Measurements from ENCODE around the gene ZNF606. TPM values are rescaled to one million over a fixed set of nuclear protein-coding genes. Genes with fewer than 3 reads are reported as not detected.

Gene ZNF606
- polyA plus RNA-seq, 6 donors from 2014 or later, result 6.1 to 16.0 (median 9.3) TPM

DNA sequence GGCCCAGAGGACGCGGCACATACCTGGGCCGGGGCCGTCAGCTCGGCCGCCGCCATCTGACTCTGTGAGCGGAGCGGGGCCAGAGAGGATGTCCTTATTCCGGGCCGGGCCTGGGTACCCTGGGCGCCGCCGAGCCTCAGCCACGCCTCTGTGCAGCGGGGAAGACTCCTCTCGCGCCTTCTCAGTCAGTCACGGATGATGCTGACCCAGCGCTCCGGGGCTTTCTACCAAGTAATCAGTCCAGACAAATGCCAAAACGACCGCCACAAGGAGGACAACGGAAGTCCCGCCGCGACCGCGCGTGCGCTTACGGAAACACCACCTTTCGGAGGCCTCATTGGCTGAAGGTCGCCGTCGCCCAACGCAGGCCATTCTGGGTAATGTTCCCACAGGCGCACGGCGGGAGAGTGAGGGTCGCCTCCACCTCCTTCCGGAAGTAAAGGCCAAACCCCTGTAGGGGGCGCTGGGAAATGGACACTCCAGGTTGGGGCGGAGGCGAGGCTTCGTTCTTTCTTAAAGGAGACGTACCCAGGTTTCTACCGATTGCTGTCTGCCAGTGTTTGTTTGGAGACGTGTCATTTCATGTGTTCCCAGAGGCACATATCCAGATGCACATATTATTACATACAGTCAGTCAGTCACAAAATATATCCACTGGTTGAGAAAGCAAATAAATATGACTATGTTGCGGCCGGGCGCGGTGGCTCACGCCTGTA is 55.0 kb downstream of the ZNF606 start, which contains the start of gene ZNF256:
ZNF256 (minus strand) TSS at position 288 of the 716 bp plus-strand sequence; CDS start at position 56, 232 bp downstream.
- peak; percentile 94 to 96 for ATAC-seq (ENCODE audit: low read depth in 2 of 2)
- Mint-ChIP-seq H3K9me3 (peaks cover 3 to 38% (median 15%) of the 10 kb centered on the region in 7 donors), H3K27me3 (peaks cover 0 to 7% (median 6%) of the 10 kb centered on the region in 3 donors), H3K27ac (peak within 1 kb of the TSS; percentile 89 to 98 (median 95)), H3K4me3 (peak within 1 kb of the TSS; percentile 85 to 99 (median 98)), H3K36me3 (peaks cover 12 to 20% of the 10 kb centered on the region in 2 donors), H3K4me1 (peaks cover 27 to 46% (median 44%) of the 10 kb centered on the region in 3 donors)
- peak; percentile 94 for DNase-seq

DNA sequence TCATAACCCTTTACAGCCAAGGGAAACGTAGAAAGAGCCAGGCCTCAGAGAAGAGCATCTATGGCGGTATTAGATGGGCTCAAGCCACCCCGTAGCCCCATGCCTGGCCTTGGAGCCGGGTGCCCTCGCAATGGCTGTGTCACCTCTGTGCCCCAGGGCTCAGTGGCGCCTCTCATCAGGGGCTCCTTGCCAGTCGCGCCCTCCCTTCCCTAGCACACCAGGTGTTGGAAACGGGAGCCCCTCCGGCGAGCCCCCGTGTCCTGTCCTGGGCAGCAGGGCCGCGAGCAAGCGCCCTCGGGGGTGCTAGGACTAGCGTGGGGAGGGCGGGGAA is 55.6 kb downstream of the ZNF606 start:
- H3K9me3 Mint-ChIP-seq, result peaks cover 3 to 43% (median 20%) of the 10 kb centered on the region in 7 donors
- peaks cover 0 to 7% (median 6%) of the 10 kb centered on the region in 3 donors for H3K27me3 Mint-ChIP-seq
- H3K27ac Mint-ChIP-seq, result peak overlapping the region in 5 of 6 donors; percentile 44 to 96 (median 86)
- H3K4me3 Mint-ChIP-seq, result peak overlapping the region; percentile 85 to 99 (median 98)
- H3K4me1 Mint-ChIP-seq, result peaks cover 27 to 51% (median 44%) of the 10 kb centered on the region in 3 donors
- ATAC-seq (ENCODE audit: low read depth in 2 of 2) (peak; percentile 1 to 4), DNase-seq (no peak)
- peaks cover 18 to 26% of the 10 kb centered on the region in 2 donors for H3K36me3 Mint-ChIP-seq

DNA sequence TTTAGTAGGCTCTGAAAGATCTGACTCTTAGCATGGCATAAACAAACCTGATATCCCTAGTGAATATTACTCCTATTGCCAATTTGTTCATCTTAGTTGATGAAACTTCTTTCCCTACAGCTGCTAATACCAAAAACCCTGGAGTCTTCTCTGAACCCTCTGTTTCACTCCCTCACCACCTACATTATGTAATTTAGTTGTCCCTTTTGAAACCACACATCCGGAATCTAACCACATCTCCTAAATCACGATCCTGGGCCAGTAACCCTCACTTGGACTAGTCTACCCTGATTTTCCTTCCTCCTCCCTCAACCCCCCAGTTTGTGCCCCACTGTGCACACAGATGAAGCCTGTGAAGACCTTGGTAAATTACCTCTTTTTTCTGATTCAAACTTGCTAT is 56.3 kb downstream of the ZNF606 start:
- no peak for DNase-seq
- peaks cover 27 to 51% (median 44%) of the 10 kb centered on the region in 3 donors for H3K4me1 Mint-ChIP-seq
- ATAC-seq (ENCODE audit: low read depth in 2 of 2), result no peak
- H3K27ac Mint-ChIP-seq, result peak overlapping the region in 4 of 6 donors; percentile 73 to 93 (median 89)
- H3K27me3 Mint-ChIP-seq, result peaks cover 0 to 6% (median 5%) of the 10 kb centered on the region in 3 donors
- H3K9me3 Mint-ChIP-seq, result peaks cover 5 to 49% (median 24%) of the 10 kb centered on the region in 7 donors
- H3K4me3 Mint-ChIP-seq, result peak overlapping the region; percentile 85 to 99 (median 98)
- H3K36me3 Mint-ChIP-seq, result peaks cover 25 to 33% of the 10 kb centered on the region in 2 donors

DNA sequence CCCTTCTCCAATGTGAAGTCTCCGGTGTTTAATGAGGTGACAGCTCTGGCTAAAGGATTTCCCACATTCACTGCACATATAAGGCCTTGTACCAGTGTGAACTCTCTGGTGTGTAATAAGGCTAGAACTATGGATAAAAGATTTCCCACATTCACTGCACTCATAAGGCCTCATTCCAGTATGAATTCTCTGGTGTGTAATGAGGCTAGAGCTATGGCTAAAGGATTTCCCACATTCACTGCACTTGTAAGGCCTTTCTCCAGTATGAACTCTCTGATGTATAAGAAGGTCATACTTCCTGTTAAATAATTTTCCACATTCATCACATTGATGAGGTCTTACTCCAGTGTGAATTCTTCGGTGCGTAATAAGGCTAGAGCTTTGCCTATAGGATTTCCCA is 61.0 kb downstream of the ZNF606 start:
- Mint-ChIP-seq H3K4me1 (peaks cover 25 to 40% (median 33%) of the 10 kb centered on the region in 3 donors), H3K27ac (no peak overlapping the region), H3K27me3 (no peaks in the 10 kb centered on the region), H3K9me3 (peaks cover 6 to 56% (median 31%) of the 10 kb centered on the region in 7 donors), H3K4me3 (no peak overlapping the region), H3K36me3 (peaks cover 35 to 56% of the 10 kb centered on the region in 2 donors)
- DNase-seq (no peak), ATAC-seq (ENCODE audit: low read depth in 2 of 2) (no peak)

DNA sequence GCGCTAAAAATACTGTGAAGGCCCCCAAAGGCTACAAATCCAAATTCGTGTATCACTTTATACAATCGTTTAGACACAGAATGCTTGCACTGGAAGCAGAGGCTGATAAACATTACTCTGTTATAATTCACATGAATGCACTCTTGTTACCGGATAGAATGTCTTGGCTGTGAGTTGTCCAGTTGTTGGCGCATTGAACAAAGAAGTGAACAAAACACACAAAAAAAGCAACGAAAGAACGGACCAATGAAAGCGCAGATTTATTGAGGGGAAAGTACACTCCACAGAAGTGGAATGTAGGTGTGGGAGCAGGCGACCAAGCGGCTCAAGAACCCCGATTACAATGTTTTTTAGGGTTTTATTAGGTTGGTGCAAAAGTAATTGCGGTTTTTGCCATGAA is 66.9 kb downstream of the ZNF606 start:
- H3K36me3 Mint-ChIP-seq, result peaks cover 23 to 48% of the 10 kb centered on the region in 2 donors

DNA sequence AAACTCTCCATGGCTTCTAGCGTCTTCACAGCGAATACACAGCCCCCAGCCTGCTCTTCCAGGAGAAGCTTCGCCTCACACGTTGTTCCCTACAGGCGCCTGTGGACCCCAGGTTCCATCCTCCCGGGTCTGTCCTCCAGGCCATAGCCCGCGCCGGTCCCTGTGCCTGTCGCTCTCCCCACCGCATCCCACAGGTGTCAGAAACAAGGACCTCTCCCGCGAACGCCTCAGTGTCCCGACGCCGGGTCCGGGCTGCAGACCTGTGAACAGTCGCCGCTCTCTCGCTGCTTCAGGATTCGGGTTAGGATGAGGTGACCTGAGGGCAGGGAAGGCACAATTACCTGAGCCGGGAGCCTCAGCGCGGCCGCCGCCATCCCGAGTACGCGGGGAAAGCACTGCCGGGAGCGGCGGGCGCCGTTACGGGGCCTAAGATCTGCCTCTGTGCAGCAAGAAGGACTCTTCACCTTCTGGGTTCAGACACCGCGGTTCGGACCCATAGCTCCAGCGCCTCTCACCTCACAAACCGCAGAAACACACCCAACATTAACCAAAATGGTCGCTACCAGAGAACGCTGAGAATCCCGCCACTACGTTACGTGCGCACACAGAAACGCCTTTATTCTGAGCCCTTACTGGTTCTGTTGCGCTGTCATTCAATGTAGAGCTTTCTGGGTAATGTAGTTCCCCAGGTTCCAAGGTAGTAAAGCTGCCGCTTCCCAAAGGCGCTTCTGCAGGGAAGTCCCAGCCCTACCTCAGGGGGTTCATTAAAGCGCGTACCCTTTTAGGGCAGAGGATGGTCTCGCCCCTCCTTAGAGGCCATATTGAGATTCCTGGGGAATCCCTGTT is 67.6 kb downstream of the ZNF606 start, which contains the start of gene ZNF418:
ZNF418 (minus strand) TSS at position 583 of the 846 bp plus-strand sequence. CDS start 1,580 bp downstream, outside the sequence.
- Mint-ChIP-seq H3K27me3 (no peaks in the 10 kb centered on the region), H3K36me3 (peaks cover 27 to 47% of the 10 kb centered on the region in 2 donors), H3K4me1 (peaks cover 19 to 32% (median 22%) of the 10 kb centered on the region in 3 donors), H3K27ac (peak within 1 kb of the TSS; percentile 95 to 99 (median 98)), H3K4me3 (peak within 1 kb of the TSS; percentile 94 to 100 (median 100)), H3K9me3 (peaks cover 2 to 36% (median 12%) of the 10 kb centered on the region in 7 donors)
- ATAC-seq (ENCODE audit: low read depth in 2 of 2) (peak; percentile 99), DNase-seq (peak; percentile 74)

More for the DNA sequence above, 66.9 kb downstream of the ZNF606 start:
- H3K4me1 Mint-ChIP-seq, result peaks cover 19 to 32% (median 22%) of the 10 kb centered on the region in 3 donors
- H3K27me3 Mint-ChIP-seq, result no peaks in the 10 kb centered on the region
- peak overlapping the region in 6 of 8 donors; percentile 94 to 100 (median 100) for H3K4me3 Mint-ChIP-seq
- ATAC-seq (ENCODE audit: low read depth in 2 of 2) (no peak), DNase-seq (no peak)
- H3K9me3 Mint-ChIP-seq, result peaks cover 2 to 39% (median 12%) of the 10 kb centered on the region in 7 donors
- peak overlapping the region in 2 of 6 donors; percentile 95 to 97 for H3K27ac Mint-ChIP-seq

DNA sequence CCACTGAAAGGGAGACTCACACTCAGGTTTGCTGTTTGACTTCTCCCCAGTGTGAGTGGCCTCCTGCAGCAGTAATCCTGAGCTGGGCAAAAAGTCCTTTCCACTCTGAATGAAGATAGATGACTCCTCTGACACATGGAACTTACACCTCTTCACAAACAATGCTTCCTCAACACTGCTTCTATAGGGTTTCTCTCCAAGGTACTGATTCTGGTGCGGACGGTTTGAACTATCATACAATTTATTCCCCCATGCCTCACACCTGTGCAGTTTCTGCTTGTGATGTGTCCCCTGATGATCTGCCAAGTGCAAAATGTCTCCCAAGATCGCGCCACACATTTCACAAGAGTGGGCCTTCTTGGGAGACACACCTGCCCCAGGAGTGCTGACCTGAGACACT is 75.0 kb downstream of the ZNF606 start:
- Mint-ChIP-seq H3K27me3 (no peaks in the 10 kb centered on the region), H3K27ac (peak overlapping the region in 1 of 6 donors; percentile 30), H3K9me3 (peaks cover 4 to 45% (median 39%) of the 10 kb centered on the region in 7 donors), H3K4me3 (no peak overlapping the region), H3K4me1 (peaks cover under 1 to 3% (median under 1%) of the 10 kb centered on the region in 3 donors), H3K36me3 (peaks cover 35 to 44% of the 10 kb centered on the region in 2 donors)
- DNase-seq, result no peak
- no peak for ATAC-seq (ENCODE audit: low read depth in 2 of 2)

Other genes starting within 250 kb of the ZNF606 start
- gene ZNF586, start 233.1 kb downstream of the ZNF606 start, polyA plus RNA-seq (ENCODE audit: low read depth in 6 of 6), result 10 to 100 TPM; 17.1 to 29.8 (median 24.1) TPM
- gene ZNF552, start 187.9 kb downstream of the ZNF606 start, polyA plus RNA-seq (ENCODE audit: low read depth in 6 of 6), result 10 to 100 TPM in 2 of 6 donors, 1 to 10 TPM in 4; 4.1 to 15.2 (median 6.3) TPM
- 1 to 10 TPM in 5 of 6 donors, not detected in 1; 1.3 to 3.0 (median 1.5) TPM for gene ZNF587B, start 172.5 kb downstream of the ZNF606 start, polyA plus RNA-seq (ENCODE audit: low read depth in 6 of 6)
- 10 to 100 TPM in 1 of 6 donors, 1 to 10 TPM in 5; 4.5 to 11.1 (median 6.8) TPM for gene ZNF587, start 153.0 kb downstream of the ZNF606 start, polyA plus RNA-seq (ENCODE audit: low read depth in 6 of 6)
- gene ZNF814, start 113.8 kb downstream of the ZNF606 start, polyA plus RNA-seq (ENCODE audit: low read depth in 6 of 6), result 10 to 100 TPM; 27.7 to 41.6 (median 34.5) TPM
- 1 to 10 TPM in 5 of 6 donors, under 1 TPM in 1; 0.80 to 6.4 (median 2.1) TPM for gene ZNF417, start 86.2 kb downstream of the ZNF606 start, polyA plus RNA-seq (ENCODE audit: low read depth in 6 of 6)
- gene ZNF418, start 67.4 kb downstream of the ZNF606 start, polyA plus RNA-seq (ENCODE audit: low read depth in 6 of 6), result 10 to 100 TPM in 4 of 6 donors, 1 to 10 TPM in 2; 7.9 to 23.3 (median 12.2) TPM
- 10 to 100 TPM in 5 of 6 donors, 1 to 10 TPM in 1; 9.1 to 20.6 (median 13.9) TPM for gene ZNF256, start 55.1 kb downstream of the ZNF606 start, polyA plus RNA-seq (ENCODE audit: low read depth in 6 of 6)
- gene C19orf18, start 28.3 kb downstream of the ZNF606 start, polyA plus RNA-seq (ENCODE audit: low read depth in 6 of 6), result under 1 TPM in 4 of 6 donors, not detected in 2; 0.41 to 0.89 (median 0.57) TPM
- gene ZSCAN1, start 31.2 kb upstream of the ZNF606 start, polyA plus RNA-seq (ENCODE audit: low read depth in 6 of 6), result not detected
- 10 to 100 TPM in 1 of 6 donors, 1 to 10 TPM in 4, not detected in 1; 4.2 to 11.1 (median 5.6) TPM for gene ZNF135, start 56.5 kb upstream of the ZNF606 start, polyA plus RNA-seq (ENCODE audit: low read depth in 6 of 6)
- 10 to 100 TPM; 22.2 to 39.2 (median 36.7) TPM for gene ZSCAN18, start 95.4 kb upstream of the ZNF606 start, polyA plus RNA-seq (ENCODE audit: low read depth in 6 of 6)
- 10 to 100 TPM in 1 of 6 donors, 1 to 10 TPM in 5; 2.5 to 11.2 (median 5.6) TPM for gene ZNF329, start 148.0 kb upstream of the ZNF606 start, polyA plus RNA-seq (ENCODE audit: low read depth in 6 of 6)
- 10 to 100 TPM; 45.1 to 65.9 (median 55.5) TPM for gene ZNF274, start 180.2 kb upstream of the ZNF606 start, polyA plus RNA-seq (ENCODE audit: low read depth in 6 of 6)
- 10 to 100 TPM; 16.4 to 41.1 (median 23.1) TPM for gene ZNF544, start 226.1 kb upstream of the ZNF606 start, polyA plus RNA-seq (ENCODE audit: low read depth in 6 of 6)